Retinal pigment epithelial cell (primary cell): ENCODE data around the gene LAMA1.
A peak's percentile ranks its signal among the peaks of the same experiment; 100 is the strongest.

Experiments
- DNase-seq: peaks from one replicate; pipeline ENCODE4 v3.0.0-alpha.2; 2010; ENCODE audit warnings: low read depth
- H3K4me3 ChIP-seq: 2 replicates; pipeline ENCODE4 v1.5.1; 2011; ENCODE audit warnings: mild to moderate bottlenecking, low read length, control low read depth, moderate library complexity
- CTCF ChIP-seq: conservative IDR thresholded peaks from 2 replicates; pipeline ENCODE4 v1.5.1; 2011; ENCODE audit warnings: low read depth, low read length, control low read depth, inconsistent platforms

Gene LAMA1

GRCh38 chr18:6960656-6961055, 156.9 kb downstream of the LAMA1 start:
- DNase-seq: peak; percentile 42
- TF ChIP-seq CTCF: no peak
- H3K4me3 ChIP-seq: no peak overlapping the region

- no peak overlapping the region for H3K4me3 ChIP-seq
- no peak for DNase-seq
- no peak for TF ChIP-seq CTCF
These were observed 157.5 kb downstream of the LAMA1 start for GRCh38 chr18:6960124-6960523.

- no peak overlapping the region for H3K4me3 ChIP-seq
- TF ChIP-seq CTCF: no peak
- DNase-seq: no peak
These were observed 158.5 kb downstream of the LAMA1 start for GRCh38 chr18:6959110-6959509.

- TF ChIP-seq CTCF: no peak
- H3K4me3 ChIP-seq: no peak overlapping the region
- no peak for DNase-seq
These were observed 160.6 kb downstream of the LAMA1 start for GRCh38 chr18:6956999-6957398.

- no peak for TF ChIP-seq CTCF
These were observed 161.1 kb downstream of the LAMA1 start for GRCh38 chr18:6956495-6956894.

GRCh38 chr18:6955304-6955703, 162.3 kb downstream of the LAMA1 start:
- TF ChIP-seq CTCF: no peak
- no peak overlapping the region for H3K4me3 ChIP-seq
- DNase-seq: no peak

More at GRCh38 chr18:6956495-6956894, 161.1 kb downstream of the LAMA1 start:
- H3K4me3 ChIP-seq: no peak overlapping the region
- DNase-seq: no peak

GRCh38 chr18:6954501-6954900, 163.1 kb downstream of the LAMA1 start:
- no peak overlapping the region for H3K4me3 ChIP-seq
- TF ChIP-seq CTCF: no peak
- no peak for DNase-seq
